PC-3 (cell line): ENCODE measurements around the gene NKX6-1. TPM values are rescaled to one million over a fixed set of nuclear protein-coding genes. Genes with fewer than 3 reads are reported as not detected.

Source experiments
- ATAC-seq: fragments of 200-7000 bp; cut with Tn5 transposase; 2 replicates; pipeline ENCODE4 v1.9.1; 2020; ENCODE audit warnings: mild to moderate bottlenecking, moderate library complexity
- BruUV-seq: library from RNA; stranded (reverse); fragments of 400-500 nt; replicated peaks from 2 replicates; lab custom pipeline; 2021; lab: Mats Ljungman, UMichigan
- CTCF ChIA-PET: fragments of 300-600 bp; sonication (Branson Sonifier 250); formaldehyde crosslinking; loops from one replicate; lab custom pipeline; 2022; ENCODE audit warnings: antibody characterized with exemption; lab: Charles Lee
- POLR2A ChIA-PET: fragments of 300-600 bp; sonication (Branson Sonifier 250); formaldehyde crosslinking; loops from one replicate; lab custom pipeline; 2022; ENCODE audit warnings: antibody characterized with exemption; ENCODE audit not compliant: unreplicated experiment; lab: Charles Lee
- DNase-seq: peaks from one replicate; pipeline ENCODE4 v3.0.0-alpha.2; 2015
- H2AFZ ChIP-seq: fragments of 300-600 bp; sonication (generic); 2 replicates; pipeline ENCODE4 v1.6.0; 2016; ENCODE audit warnings: antibody characterized with exemption, low read length
- H3F3A ChIP-seq: fragments of 300-600 bp; sonication (generic); one replicate; pipeline ENCODE4 v1.6.0; 2017; ENCODE audit warnings: antibody characterized with exemption, low read length, control low read depth, mild to moderate bottlenecking; ENCODE audit not compliant: unreplicated experiment
- H3K27ac ChIP-seq: fragments of 300-600 bp; sonication (generic); 2 replicates; pipeline ENCODE4 v1.5.1; 2016; ENCODE audit warnings: mild to moderate bottlenecking, low read length
- H3K27me3 ChIP-seq: fragments of 300-600 bp; sonication (generic); 2 replicates; pipeline ENCODE4 v1.6.1; 2016; ENCODE audit warnings: low read length, mixed read lengths
- H3K36me3 ChIP-seq: fragments of 300-600 bp; sonication (generic); 2 replicates; pipeline ENCODE4 v1.6.1; 2016; ENCODE audit warnings: low read depth, mixed run types, low read length, mixed read lengths
- H3K4me1 ChIP-seq: fragments of 300-600 bp; sonication (generic); 2 replicates; pipeline ENCODE4 v1.5.1; 2016; ENCODE audit warnings: low read length; ENCODE audit not compliant: insufficient read depth
- H3K4me2 ChIP-seq: fragments of 300-600 bp; sonication (generic); 2 replicates; pipeline ENCODE4 v1.6.0; 2016; ENCODE audit warnings: low read length
- H3K4me3 ChIP-seq: fragments of 300-600 bp; sonication (generic); 2 replicates; pipeline ENCODE4 v1.5.1; 2016; ENCODE audit warnings: mild to moderate bottlenecking, low read length, mixed read lengths
- H3K79me2 ChIP-seq: fragments of 300-600 bp; sonication (generic); 2 replicates; pipeline ENCODE4 v1.6.1; 2017; ENCODE audit warnings: low read length, mixed read lengths
- H3K9ac ChIP-seq: fragments of 300-600 bp; sonication (generic); 2 replicates; pipeline ENCODE4 v1.6.0; 2016; ENCODE audit warnings: mild to moderate bottlenecking, low read length
- H3K9me2 ChIP-seq: fragments of 300-600 bp; sonication (generic); replicated peaks from 2 replicates; pipeline ENCODE4 v1.6.1; 2016; ENCODE audit warnings: mixed run types, low read length, mixed read lengths
- H3K9me3 ChIP-seq: fragments of 300-600 bp; sonication (generic); 2 replicates; pipeline ENCODE4 v1.6.1; 2016; ENCODE audit warnings: low read length, mixed read lengths
- H4K20me1 ChIP-seq: fragments of 300-600 bp; sonication (generic); 2 replicates; pipeline ENCODE4 v1.6.1; 2016; ENCODE audit warnings: low read length, mixed read lengths
- CTCF ChIP-seq: fragments of 300-600 bp; sonication (generic); conservative IDR thresholded peaks from 2 replicates; pipeline ENCODE4 v1.5.1; 2017; ENCODE audit warnings: antibody characterized with exemption, low read depth, mild to moderate bottlenecking, low read length
- EZH2 ChIP-seq: fragments of 300-600 bp; sonication (generic); IDR thresholded peaks from one replicate; pipeline ENCODE4 v1.6.1; 2017; ENCODE audit warnings: antibody characterized with exemption, mild to moderate bottlenecking, low read length; ENCODE audit not compliant: unreplicated experiment
- EZH2phosphoT487 ChIP-seq: fragments of 300-600 bp; sonication (generic); IDR thresholded peaks from 2 replicates; pipeline ENCODE4 v1.6.1; 2018; ENCODE audit warnings: mild to moderate bottlenecking, antibody characterized with exemption, low read length, borderline replicate concordance
- intact Hi-C: fragments of 100-400 bp; cut with micrococcal nuclease; formaldehyde crosslinking; loops from 2 replicates; pipeline ENCODE4 v1.9.0; 2023
- total RNA-seq: library from RNA; depleted of rRNA; stranded (reverse); fragments of >200 nt; gene quantifications from 2 replicates; pipeline ENCODE4 v1.2.3, GENCODE V29; 2014

NKX6-1 gene
- total RNA-seq, 1 experiment from 2014 or later = 0.62 TPM

GRCh38 chr4:84535901-84536300 lies 36.8 kb upstream of the NKX6-1 start:
- Histone ChIP-seq H3K4me3 (no peak overlapping the region), H3K9me3 (no peaks in the 10 kb centered on the region), H3K9me2 (no peaks in the 10 kb centered on the region), H2AFZ (no peak overlapping the region), H3K79me2 (no peaks in the 10 kb centered on the region), H4K20me1 (no peaks in the 10 kb centered on the region), H3K9ac (no peak overlapping the region), H3K36me3 (no peaks in the 10 kb centered on the region), H3K4me1 (peaks cover 13% of the 10 kb centered on the region), H3K27me3 (no peaks in the 10 kb centered on the region), H3F3A (no peaks in the 10 kb centered on the region), H3K4me2 (no peak overlapping the region), H3K27ac (no peak overlapping the region)
- intact Hi-C loops = no loop called here
- TF ChIP-seq EZH2 (no peak), CTCF (no peak), EZH2phosphoT487 (no peak)
- no TSS peak for BruUV-seq
- POLR2A ChIA-PET = no interaction called here
- CTCF ChIA-PET = no interaction called here
- DNase-seq = no peak
- no peak for ATAC-seq

- CTCF ChIA-PET = interaction anchor here (1.0 kb wide), 1 partner anchor 28 kb away, joined by 4 read pairs; no protein-coding TSS in a partner anchor
- peak overlapping the region; percentile 25 for H3K27ac ChIP-seq
- POLR2A ChIA-PET = no interaction called here
- no peaks in the 10 kb centered on the region for H3K9me3 ChIP-seq
- ATAC-seq (peak; percentile 79), DNase-seq (peak; percentile 79)
- no peaks in the 10 kb centered on the region for H3F3A ChIP-seq
- H3K4me1 ChIP-seq = peaks cover 26% of the 10 kb centered on the region
- BruUV-seq = no TSS peak
- no peak overlapping the region for H2AFZ ChIP-seq
- TF ChIP-seq CTCF (no peak), EZH2 (no peak), EZH2phosphoT487 (no peak)
- no peaks in the 10 kb centered on the region for H3K9me2 ChIP-seq
- intact Hi-C loops = no loop called here
- no peaks in the 10 kb centered on the region for H3K79me2 ChIP-seq
- no peaks in the 10 kb centered on the region for H3K27me3 ChIP-seq
- H3K4me3 ChIP-seq = no peak overlapping the region
- no peaks in the 10 kb centered on the region for H4K20me1 ChIP-seq
- H3K36me3 ChIP-seq = no peaks in the 10 kb centered on the region
- H3K4me2 ChIP-seq = peak overlapping the region; percentile 49
- no peak overlapping the region for H3K9ac ChIP-seq
These were observed 32.6 kb upstream of the NKX6-1 start for GRCh38 chr4:84531689-84532088.

GRCh38 chr4:84530871-84531270 lies 31.8 kb upstream of the NKX6-1 start:
- Histone ChIP-seq H3K36me3 (no peaks in the 10 kb centered on the region), H3K4me2 (peak overlapping the region; percentile 55), H3K4me1 (peaks cover 26% of the 10 kb centered on the region), H3K79me2 (no peaks in the 10 kb centered on the region), H3K4me3 (no peak overlapping the region), H3K9me2 (no peaks in the 10 kb centered on the region), H3F3A (no peaks in the 10 kb centered on the region), H3K27me3 (no peaks in the 10 kb centered on the region), H3K9me3 (no peaks in the 10 kb centered on the region), H4K20me1 (no peaks in the 10 kb centered on the region), H3K27ac (peak overlapping the region; percentile 31), H2AFZ (no peak overlapping the region), H3K9ac (no peak overlapping the region)
- intact Hi-C loops = no loop called here
- no TSS peak for BruUV-seq
- TF ChIP-seq EZH2 = no peak
- no peak for TF ChIP-seq CTCF
- TF ChIP-seq EZH2phosphoT487 = no peak
- CTCF ChIA-PET = interaction anchor here (1.0 kb wide), 1 partner anchor 27 kb away, joined by 4 read pairs; no protein-coding TSS in a partner anchor
- ATAC-seq (peak; percentile 81), DNase-seq (peak; percentile 80)
- POLR2A ChIA-PET = no interaction called here
